Thyroid gland (tissue), 4 donors: ENCODE measurements around the gene TMEM221. TPM values are rescaled to one million over a fixed set of nuclear protein-coding genes. Genes with fewer than 3 reads are reported as not detected.

Experiments used
- DNase-seq, 2 donors: peaks; one replicate each; pipeline ENCODE4 v3.0.0-alpha.2; 2019
- H3K27ac ChIP-seq, 3 donors: fragments of 200-600 bp; sonication (generic); 1 replicate in 2 of 3; 2 replicates in 1 of 3; pipeline ENCODE4 v1.5.1; 2016 to 2019; ENCODE audit warnings: mild to moderate bottlenecking in 1 of 3, moderate library complexity in 1 of 3
- H3K27me3 ChIP-seq: fragments of 200-600 bp; sonication (generic); one replicate; pipeline ENCODE4 v1.5.1; 2019
- H3K36me3 ChIP-seq, 2 donors: fragments of 200-600 bp; sonication (generic); one replicate each; pipeline ENCODE4 v1.5.1; 2016 to 2019
- H3K4me1 ChIP-seq, 2 donors: fragments of 200-600 bp; sonication (generic); one replicate each; pipeline ENCODE4 v1.5.1; 2017 to 2019
- H3K4me3 ChIP-seq, 3 donors: fragments of 200-600 bp; sonication (generic); replicated peaks in 1 of 3; 1 replicate in 2 of 3; 2 replicates in 1 of 3; pipeline ENCODE4 v1.5.1; 2016; ENCODE audit warnings: mild to moderate bottlenecking in 1 of 3
- H3K9me3 ChIP-seq: fragments of 200-600 bp; sonication (generic); one replicate; pipeline ENCODE4 v1.5.1; 2017
- CTCF ChIP-seq, 6 experiments: fragments of 200-600 bp in 3 of 6; fragments of 450-650 bp in 3 of 6; sonication (generic) in 3 of 6; IDR thresholded peaks; one replicate each; pipeline ENCODE4 v1.5.1; 2016 to 2019; ENCODE audit warnings: antibody characterized with exemption in 6 of 6, mild to moderate bottlenecking in 2 of 6, inconsistent platforms in 1 of 6, moderate library complexity in 1 of 6
- POLR2A ChIP-seq, 2 donors: fragments of 450-650 bp; IDR thresholded peaks; one replicate each; pipeline ENCODE4 v1.6.1; 2017; ENCODE audit warnings: antibody characterized with exemption in 2 of 2, mild to moderate bottlenecking in 2 of 2, moderate library complexity in 1 of 2
- WGBS, 2 donors: methylation state at CpG; one replicate each; pipeline ENCODE4 v1.1.5; 2017; 5-methylcytosine and 5-hydroxymethylcytosine counted together
- intact Hi-C: fragments of 100-400 bp; cut with DNase I; formaldehyde crosslinking; loops from one replicate; pipeline ENCODE4 v1.15.1; 2023
- total RNA-seq, 4 donors: library from RNA; depleted of rRNA; stranded (reverse); fragments of >200 nt; gene quantifications; one replicate each; pipeline ENCODE4 v1.2.3, GENCODE V29; 2016

TMEM221 gene
- total RNA-seq, 4 donors from 2014 or later = 0.56 TPM; not detected in 3

GRCh38 chr19:17404621-17405249 is 43.7 kb downstream of the TMEM221 start:
- Histone ChIP-seq H3K4me1 (peaks cover 0 to 13% of the 10 kb centered on the region in 2 donors), H3K36me3 (no peaks in the 10 kb centered on the region), H3K4me3 (peak overlapping the region in 1 of 3 donors; percentile 24), H3K9me3 (no peaks in the 10 kb centered on the region), H3K27ac (peak overlapping the region; percentile 4 to 83 (median 74)), H3K27me3 (no peaks in the 10 kb centered on the region)
- TF ChIP-seq CTCF (IDR thresholded peaks at IDR 0.05) = no peak
- TF ChIP-seq POLR2A (IDR thresholded peaks at IDR 0.05) = no peak
- intact Hi-C loops = no loop called here
- 86% methylated on average over 5 to 7 of the region's 7 CpGs for WGBS, 2 donors
- DNase-seq = no peak

- peak overlapping the region in 2 of 3 donors; percentile 74 to 83 for H3K27ac ChIP-seq
- DNase-seq = no peak
- intact Hi-C loops = no loop called here
Measured at GRCh38 chr19:17404015-17404414, 44.5 kb downstream of the TMEM221 start.

GRCh38 chr19:17402982-17403855 is 45.2 kb downstream of the TMEM221 start:
- intact Hi-C loops = no loop called here
- WGBS, 2 donors = 37 to 43% methylated on average over 18 to 31 of the region's 36 CpGs
- Histone ChIP-seq H3K27ac (no peak overlapping the region), H3K4me1 (peaks cover 0 to 13% of the 10 kb centered on the region in 2 donors), H3K9me3 (no peaks in the 10 kb centered on the region), H3K4me3 (no peak overlapping the region), H3K36me3 (no peaks in the 10 kb centered on the region), H3K27me3 (no peaks in the 10 kb centered on the region)
- DNase-seq = no peak
- TF ChIP-seq POLR2A (IDR thresholded peaks at IDR 0.05) (no peak), CTCF (IDR thresholded peaks at IDR 0.05) (no peak)

More at GRCh38 chr19:17404015-17404414, 44.5 kb downstream of the TMEM221 start:
- H3K9me3 ChIP-seq = no peaks in the 10 kb centered on the region
- peaks cover 0 to 13% of the 10 kb centered on the region in 2 donors for H3K4me1 ChIP-seq
- TF ChIP-seq POLR2A (IDR thresholded peaks at IDR 0.05) = no peak
- no peak for TF ChIP-seq CTCF (IDR thresholded peaks at IDR 0.05)
- 87 to 97% methylated on average over 6 of the region's 6 CpGs for WGBS, 2 donors
- no peaks in the 10 kb centered on the region for H3K36me3 ChIP-seq
- no peak overlapping the region for H3K4me3 ChIP-seq
- H3K27me3 ChIP-seq = no peaks in the 10 kb centered on the region

- no peak overlapping the region for H3K27ac ChIP-seq
- intact Hi-C loops = no loop called here
- no peak overlapping the region for H3K4me3 ChIP-seq
- no peaks in the 10 kb centered on the region for H3K9me3 ChIP-seq
- H3K36me3 ChIP-seq = no peaks in the 10 kb centered on the region
- H3K4me1 ChIP-seq = peaks cover 0 to 9% of the 10 kb centered on the region in 2 donors
- TF ChIP-seq POLR2A (IDR thresholded peaks at IDR 0.05) (no peak), CTCF (IDR thresholded peaks at IDR 0.05) (no peak)
- WGBS, 2 donors = 79 to 84% methylated on average over 6 of the region's 6 CpGs
- DNase-seq = no peak
- no peaks in the 10 kb centered on the region for H3K27me3 ChIP-seq
Measured at GRCh38 chr19:17401628-17402027, 46.8 kb downstream of the TMEM221 start.
